ENCODE results near the gene CLK2. TPM values are rescaled to one million over a fixed set of nuclear protein-coding genes. Genes with fewer than 3 reads are reported as not detected.

The CLK2 gene
- total and polyA plus RNA-seq, 2 experiments from 2014 or later: 27.2 to 54.6 TPM

- H3K9me2 ChIP-seq (ENCODE audit: insufficient read depth): no peaks in the 10 kb centered on the region
- no peak for DNase-seq (ENCODE audit: low spot score)
- H3K4me1 ChIP-seq (ENCODE audit: insufficient read depth): peaks cover 17% of the 10 kb centered on the region
- Mint-ChIP-seq H3K9me3 (no peaks in the 10 kb centered on the region), H3K4me1 (peaks cover 36% of the 10 kb centered on the region), H3K27ac (no peak overlapping the region), H3K4me3 (peak overlapping the region; percentile 3; the same call in 1 of the 3 replicates), H3K27me3 (ENCODE audit: insufficient read depth, low read depth, poor library complexity) (peaks cover 33% of the 10 kb centered on the region), H3K36me3 (ENCODE audit: low read depth) (no peaks in the 10 kb centered on the region; the same call in 2 of the 3 replicates)
- no peak for TF ChIP-seq CREB1 (CRISPR knock-in tag; IDR thresholded peaks at IDR 0.05; ENCODE audit: low read depth)
- TF ChIP-seq ETS1 (IDR thresholded peaks at IDR 0.05): no peak
- H3K27ac ChIP-seq (ENCODE audit: low read depth): no peak overlapping the region
- H3K4me3 ChIP-seq: 0 out of 2 replicates have a peak overlapping the region, but pooled peaks have one; percentile 27
- no peak for ATAC-seq
- 0 out of 2 replicates have a peak overlapping the region, but pooled peaks have one; percentile 6 for H3K4me2 ChIP-seq
- H3K36me3 ChIP-seq (ENCODE audit: insufficient read depth): no peaks in the 10 kb centered on the region
- H3F3A ChIP-seq (replicated peaks; ENCODE audit: low read depth): 0 out of 2 replicates have a peak, but pooled peaks cover 11% of the 10 kb centered on the region
- peaks cover 33% of the 10 kb centered on the region for H3K27me3 ChIP-seq (ENCODE audit: insufficient read depth)
- H2AFZ ChIP-seq: peak overlapping the region; percentile 56; the same call in 1 of the 2 replicates
- no peaks in the 10 kb centered on the region for H4K20me1 ChIP-seq (replicated peaks; ENCODE audit: insufficient read depth)
- H3K79me2 ChIP-seq (replicated peaks; ENCODE audit: insufficient read depth): no peaks in the 10 kb centered on the region
Observed at GRCh38 chr1:155297384-155297783, 24.1 kb upstream of the CLK2 start.

GRCh38 chr1:155296661-155297060 lies 23.4 kb upstream of the CLK2 start:
- ATAC-seq (no peak), DNase-seq (ENCODE audit: low spot score) (no peak)
- peaks cover 35% of the 10 kb centered on the region for H3K4me1 Mint-ChIP-seq
- Histone ChIP-seq H4K20me1 (replicated peaks; ENCODE audit: insufficient read depth) (no peaks in the 10 kb centered on the region), H3K4me2 (no peak overlapping the region), H3K9me2 (ENCODE audit: insufficient read depth) (no peaks in the 10 kb centered on the region), H3K27me3 (ENCODE audit: insufficient read depth) (peaks cover 33% of the 10 kb centered on the region), H3K79me2 (replicated peaks; ENCODE audit: insufficient read depth) (no peaks in the 10 kb centered on the region), H3K36me3 (ENCODE audit: insufficient read depth) (no peaks in the 10 kb centered on the region), H3K27ac (ENCODE audit: low read depth) (no peak overlapping the region), H3F3A (replicated peaks; ENCODE audit: low read depth) (0 out of 2 replicates have a peak, but pooled peaks cover 11% of the 10 kb centered on the region), H2AFZ (no peak overlapping the region), H3K4me3 (no peak overlapping the region), H3K4me1 (ENCODE audit: insufficient read depth) (peaks cover 17% of the 10 kb centered on the region)
- TF ChIP-seq ZNF462 (CRISPR knock-in tag; IDR thresholded peaks at IDR 0.05) (no peak), NANOG (IDR thresholded peaks at IDR 0.05; ENCODE audit: borderline replicate concordance) (no peak), REST (IDR thresholded peaks at IDR 0.05; ENCODE audit: unreplicated experiment) (no peak), JUNB (IDR thresholded peaks at IDR 0.05; ENCODE audit: unreplicated experiment) (no peak), EZH2 (IDR thresholded peaks at IDR 0.05; ENCODE audit: low read depth, unreplicated experiment) (no peak), CREB1 (CRISPR knock-in tag; IDR thresholded peaks at IDR 0.05; ENCODE audit: low read depth) (no peak), ZNF114 (CRISPR knock-in tag; IDR thresholded peaks at IDR 0.05) (no peak)
- no peaks in the 10 kb centered on the region for H3K9me3 Mint-ChIP-seq
- H3K36me3 Mint-ChIP-seq (ENCODE audit: low read depth): no peaks in the 10 kb centered on the region; the same call in 2 of the 3 replicates
- no peak overlapping the region for H3K27ac Mint-ChIP-seq
- peaks cover 31% of the 10 kb centered on the region for H3K27me3 Mint-ChIP-seq (ENCODE audit: insufficient read depth, low read depth, poor library complexity)
- H3K4me3 Mint-ChIP-seq: peak overlapping the region; percentile 5; the same call in 1 of the 3 replicates
